Nephron progenitor cell (in vitro differentiated cells): ENCODE measurements around the gene TTC4.

Source experiments
- DNase-seq: peaks from one replicate; pipeline ENCODE4 v3.0.0; 2021
- H3K27ac Mint-ChIP-seq: 2 replicates; pipeline ENCODE4 v1.8.0; 2021; ENCODE audit warnings: mild to moderate bottlenecking, moderate library complexity, mixed read lengths
- H3K27me3 Mint-ChIP-seq: 2 replicates; pipeline ENCODE4 v1.8.0; 2021; ENCODE audit warnings: mild to moderate bottlenecking, low read depth, mixed read lengths; ENCODE audit not compliant: poor library complexity
- H3K36me3 Mint-ChIP-seq: 2 replicates; pipeline ENCODE4 v1.8.0; 2021; ENCODE audit warnings: low read depth, mixed read lengths
- H3K4me1 Mint-ChIP-seq: 2 replicates; pipeline ENCODE4 v1.8.0; 2021; ENCODE audit warnings: mixed read lengths
- H3K4me3 Mint-ChIP-seq: 2 replicates; pipeline ENCODE4 v1.8.0; 2021; ENCODE audit warnings: mild to moderate bottlenecking, moderate library complexity, mixed read lengths
- H3K9me3 Mint-ChIP-seq: 2 replicates; pipeline ENCODE4 v1.8.0; 2021; ENCODE audit warnings: mild to moderate bottlenecking, moderate library complexity, mixed read lengths
- TF ChIP-seq, protein P1 (sequence below): fragments of 200-600 bp; sonication (generic); IDR thresholded peaks from 2 replicates; pipeline ENCODE4 v1.5.0; 2021; ENCODE audit warnings: antibody characterized with exemption

The TTC4 gene

DNA sequence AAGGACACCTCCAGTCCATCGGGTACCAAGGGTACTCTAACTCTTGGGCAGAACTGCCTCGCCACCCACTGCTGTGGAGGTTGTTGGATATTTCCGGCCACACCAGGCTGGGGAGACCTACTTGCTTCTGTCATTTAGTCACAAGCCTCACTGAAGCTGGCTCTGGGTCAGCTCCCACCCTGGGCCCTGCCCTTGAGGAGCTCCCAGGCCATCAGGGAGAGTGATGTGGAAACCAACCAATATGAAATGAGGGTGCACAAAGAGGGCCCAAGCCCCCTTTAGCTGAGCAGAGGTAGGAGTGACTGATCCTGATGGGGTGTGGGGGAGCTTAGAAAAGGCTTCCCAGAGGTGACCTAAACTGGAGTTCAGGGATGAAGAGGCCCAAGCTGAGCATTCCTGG, 29.0 kb downstream of the TTC4 start:
- no peak overlapping the region for H3K27ac Mint-ChIP-seq
- peaks cover 5% of the 10 kb centered on the region for H3K27me3 Mint-ChIP-seq
- H3K4me3 Mint-ChIP-seq, result no peak overlapping the region
- H3K4me1 Mint-ChIP-seq, result no peaks in the 10 kb centered on the region
- H3K36me3 Mint-ChIP-seq, result peaks cover 31% of the 10 kb centered on the region
- TF ChIP-seq, protein P1, sequence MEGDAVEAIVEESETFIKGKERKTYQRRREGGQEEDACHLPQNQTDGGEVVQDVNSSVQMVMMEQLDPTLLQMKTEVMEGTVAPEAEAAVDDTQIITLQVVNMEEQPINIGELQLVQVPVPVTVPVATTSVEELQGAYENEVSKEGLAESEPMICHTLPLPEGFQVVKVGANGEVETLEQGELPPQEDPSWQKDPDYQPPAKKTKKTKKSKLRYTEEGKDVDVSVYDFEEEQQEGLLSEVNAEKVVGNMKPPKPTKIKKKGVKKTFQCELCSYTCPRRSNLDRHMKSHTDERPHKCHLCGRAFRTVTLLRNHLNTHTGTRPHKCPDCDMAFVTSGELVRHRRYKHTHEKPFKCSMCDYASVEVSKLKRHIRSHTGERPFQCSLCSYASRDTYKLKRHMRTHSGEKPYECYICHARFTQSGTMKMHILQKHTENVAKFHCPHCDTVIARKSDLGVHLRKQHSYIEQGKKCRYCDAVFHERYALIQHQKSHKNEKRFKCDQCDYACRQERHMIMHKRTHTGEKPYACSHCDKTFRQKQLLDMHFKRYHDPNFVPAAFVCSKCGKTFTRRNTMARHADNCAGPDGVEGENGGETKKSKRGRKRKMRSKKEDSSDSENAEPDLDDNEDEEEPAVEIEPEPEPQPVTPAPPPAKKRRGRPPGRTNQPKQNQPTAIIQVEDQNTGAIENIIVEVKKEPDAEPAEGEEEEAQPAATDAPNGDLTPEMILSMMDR, result no peak
- no peak for DNase-seq
- no peaks in the 10 kb centered on the region for H3K9me3 Mint-ChIP-seq

DNA sequence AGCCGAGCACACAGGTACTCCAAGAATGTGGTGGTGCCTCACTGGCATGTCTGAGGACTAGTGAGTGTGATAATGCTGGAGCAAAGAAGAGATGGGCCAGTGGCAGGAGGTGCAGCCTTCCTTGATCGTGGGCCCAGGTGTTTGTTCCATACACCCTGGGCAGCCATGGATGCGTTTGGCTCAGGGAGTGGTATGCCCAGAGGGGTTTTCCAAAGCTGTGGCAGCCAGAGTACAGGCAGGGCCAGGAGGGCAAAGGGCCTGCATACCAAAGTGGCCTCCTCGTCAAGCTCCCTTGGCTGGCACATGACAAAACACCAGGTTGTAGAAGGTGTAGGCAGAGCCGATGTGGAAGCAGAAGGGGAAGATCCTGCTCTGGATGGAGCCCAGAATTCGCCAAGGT, 29.6 kb downstream of the TTC4 start:
- TF ChIP-seq, protein P1, result no peak
- H3K4me3 Mint-ChIP-seq, result no peak overlapping the region

DNA sequence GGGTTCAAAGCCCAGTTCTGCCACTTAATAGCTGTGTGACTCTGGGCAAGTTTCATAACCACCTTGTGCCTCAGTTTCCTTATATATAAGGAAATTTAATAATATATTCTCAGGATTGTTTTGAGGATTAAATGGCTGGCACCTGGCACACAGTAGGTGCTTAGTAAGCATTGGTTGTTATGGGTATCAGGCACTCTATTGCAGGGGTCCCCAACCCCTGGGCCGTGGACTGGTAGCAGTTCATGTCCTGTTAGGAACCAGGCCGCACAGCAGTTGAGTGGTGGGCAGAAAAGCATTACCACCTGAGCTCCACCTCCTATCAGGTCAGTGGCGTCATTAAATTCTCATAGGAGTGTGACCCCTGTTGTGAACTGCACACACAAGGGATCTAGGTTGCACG, 30.2 kb downstream of the TTC4 start:
- TF ChIP-seq, protein P1, result no peak
- H3K9me3 Mint-ChIP-seq, result no peaks in the 10 kb centered on the region
- peaks cover 23% of the 10 kb centered on the region for H3K36me3 Mint-ChIP-seq
- H3K27ac Mint-ChIP-seq, result no peak overlapping the region
- H3K27me3 Mint-ChIP-seq, result peaks cover 5% of the 10 kb centered on the region
- DNase-seq, result no peak
- H3K4me3 Mint-ChIP-seq, result no peak overlapping the region
- H3K4me1 Mint-ChIP-seq, result no peaks in the 10 kb centered on the region

More for the DNA sequence above, 29.6 kb downstream of the TTC4 start:
- Mint-ChIP-seq H3K9me3 (no peaks in the 10 kb centered on the region), H3K4me1 (no peaks in the 10 kb centered on the region), H3K27ac (no peak overlapping the region), H3K27me3 (peaks cover 5% of the 10 kb centered on the region), H3K36me3 (peaks cover 25% of the 10 kb centered on the region)
- no peak for DNase-seq

DNA sequence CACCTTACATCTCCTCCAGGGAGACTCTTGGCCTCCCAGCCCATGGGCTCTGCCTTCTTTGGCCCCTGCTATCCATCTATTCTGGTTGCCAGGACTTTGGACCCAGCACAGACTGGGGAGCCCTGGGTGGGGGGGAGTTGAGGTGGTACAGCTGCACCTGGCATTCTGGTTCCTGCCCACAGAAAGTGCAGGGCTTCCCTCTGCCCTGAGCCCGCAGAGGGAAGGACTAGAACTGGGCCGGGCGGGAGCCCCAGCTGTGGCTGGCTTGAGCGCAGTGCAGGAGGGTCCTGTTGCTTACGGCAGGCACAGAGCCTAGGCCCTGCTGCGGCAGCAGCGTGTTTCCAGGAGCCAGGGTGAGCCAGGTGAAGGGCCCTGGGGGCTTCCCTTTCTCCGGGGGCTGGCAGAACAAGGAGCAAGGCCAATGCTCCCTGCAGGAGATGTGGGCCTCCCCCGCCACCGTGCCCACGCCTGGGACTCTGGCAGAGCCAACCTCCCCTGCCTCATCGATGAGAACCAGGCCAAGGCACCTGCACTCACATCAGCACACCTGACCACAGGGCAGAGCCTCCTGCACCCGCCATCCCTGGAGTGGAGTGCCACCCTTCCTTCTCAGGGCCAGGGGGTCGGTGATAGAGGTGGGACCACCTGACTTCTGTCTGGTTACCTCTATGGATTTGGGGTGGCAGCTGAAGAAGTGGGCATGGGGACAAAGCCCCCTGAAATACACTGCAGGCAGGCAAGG, 32.6 kb downstream of the TTC4 start:
- H3K27ac Mint-ChIP-seq, result no peak overlapping the region
- H3K4me1 Mint-ChIP-seq, result no peaks in the 10 kb centered on the region
- peaks cover 8% of the 10 kb centered on the region for H3K36me3 Mint-ChIP-seq
- no peak for DNase-seq
- H3K27me3 Mint-ChIP-seq, result peaks cover 9% of the 10 kb centered on the region
- TF ChIP-seq, protein P1, result no peak
- no peaks in the 10 kb centered on the region for H3K9me3 Mint-ChIP-seq
- no peak overlapping the region for H3K4me3 Mint-ChIP-seq

DNA sequence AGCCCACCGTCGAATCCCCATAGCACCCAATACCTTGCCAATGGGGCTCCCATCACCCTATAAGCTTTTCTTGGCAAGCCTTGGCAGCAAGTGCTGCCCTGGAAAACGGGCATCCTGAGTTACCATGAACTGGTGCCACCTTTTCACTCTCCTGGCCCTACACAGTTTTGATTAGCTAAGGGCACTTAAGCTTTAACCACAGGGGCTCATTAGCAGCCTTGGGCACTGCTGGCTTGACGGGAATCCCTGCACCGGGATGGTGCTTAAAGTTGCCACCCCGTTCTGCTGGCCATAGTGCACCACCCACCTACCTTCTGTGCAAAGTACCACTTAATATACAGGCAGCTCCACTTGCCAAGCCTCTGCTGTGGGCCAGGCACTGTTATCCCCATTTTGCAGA, 34.9 kb downstream of the TTC4 start:
- H3K4me1 Mint-ChIP-seq, result no peaks in the 10 kb centered on the region
- no peaks in the 10 kb centered on the region for H3K36me3 Mint-ChIP-seq
- H3K27me3 Mint-ChIP-seq, result peaks cover 9% of the 10 kb centered on the region
- H3K27ac Mint-ChIP-seq, result no peak overlapping the region
- H3K9me3 Mint-ChIP-seq, result no peaks in the 10 kb centered on the region
- H3K4me3 Mint-ChIP-seq, result no peak overlapping the region
- TF ChIP-seq, protein P1, result no peak
- no peak for DNase-seq

DNA sequence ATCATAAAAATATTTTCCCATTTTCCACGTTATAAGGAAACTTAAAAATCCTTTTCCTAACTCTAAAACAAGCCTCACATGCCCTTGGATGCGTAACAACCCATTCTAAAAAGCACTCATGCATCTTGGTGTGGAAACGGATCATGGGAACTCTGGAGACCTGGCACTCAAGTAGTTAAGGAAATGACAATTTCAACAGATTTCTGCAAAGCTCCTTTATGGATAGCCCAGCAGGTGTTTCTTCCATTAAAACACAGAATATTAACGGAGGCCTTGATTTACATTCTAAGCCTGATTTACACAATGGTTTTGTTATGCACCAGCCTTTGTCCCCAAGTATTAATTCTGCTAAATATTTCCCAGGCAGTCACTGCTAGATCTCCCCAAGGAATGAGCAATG, 35.8 kb downstream of the TTC4 start:
- H3K4me3 Mint-ChIP-seq, result no peak overlapping the region
- no peak for DNase-seq
- no peaks in the 10 kb centered on the region for H3K9me3 Mint-ChIP-seq
- TF ChIP-seq, protein P1, result no peak
- peaks cover 4% of the 10 kb centered on the region for H3K36me3 Mint-ChIP-seq
- no peak overlapping the region for H3K27ac Mint-ChIP-seq
- peaks cover 9% of the 10 kb centered on the region for H3K27me3 Mint-ChIP-seq
- no peaks in the 10 kb centered on the region for H3K4me1 Mint-ChIP-seq
